Gastrocnemius medialis (tissue), 4 donors: ENCODE results near the gene MRPL27.

Experiments used
- CTCF ChIP-seq, 5 experiments: fragments of 450-650 bp in 3 of 5; fragments of 200-600 bp in 2 of 5; sonication (generic) in 2 of 5; IDR thresholded peaks in 4 of 5; conservative IDR thresholded peaks in 1 of 5; 1 replicate in 4 of 5; 2 replicates in 1 of 5; pipeline ENCODE4 v1.5.1; 2016 to 2019; ENCODE audit warnings: antibody characterized with exemption in 5 of 5, mild to moderate bottlenecking in 3 of 5, moderate library complexity in 3 of 5
- POLR2A ChIP-seq, 2 donors: fragments of 450-650 bp; IDR thresholded peaks; one replicate each; pipeline ENCODE4 v1.6.1; 2017; ENCODE audit warnings: antibody characterized with exemption in 2 of 2, mild to moderate bottlenecking in 2 of 2, moderate library complexity in 2 of 2

DNA sequence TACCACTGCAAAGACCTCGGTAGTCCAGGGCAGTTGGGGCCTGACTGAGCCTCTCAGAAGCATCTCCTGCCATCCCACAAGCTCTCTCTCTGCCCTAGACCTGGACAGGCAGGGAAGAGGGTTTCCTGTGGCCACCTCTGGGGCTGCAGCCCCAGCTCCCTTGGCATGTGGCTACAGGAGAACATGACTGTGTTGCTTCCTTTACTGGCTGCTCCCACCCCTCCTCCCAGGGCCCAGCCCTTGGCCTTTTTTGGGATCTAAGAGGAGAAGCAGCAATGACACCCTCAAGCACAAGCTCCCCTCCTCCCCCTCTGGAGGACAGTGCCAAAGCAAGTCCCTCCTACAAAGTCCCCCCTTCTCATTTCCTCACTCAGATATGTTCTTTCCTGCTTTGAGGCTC lies 5.6 kb downstream of the MRPL27 start:
- TF ChIP-seq CTCF (IDR thresholded peaks at IDR 0.05 in 4 of 5, conservative IDR thresholded peaks at IDR 0.05 in 1 of 5) (no peak), POLR2A (IDR thresholded peaks at IDR 0.05) (no peak)
